HCT116 (cell line): ENCODE measurements around the gene MAPK10. TPM values are rescaled to one million over a fixed set of nuclear protein-coding genes. Genes with fewer than 3 reads are reported as not detected.
"Not testable (repeated sequence)": the region's sequence is repeated elsewhere in the genome, so short reads cannot be mapped to it uniquely, and the experiment has no call there.

Source experiments
- ATAC-seq: fragments of 200-7000 bp; cut with Tn5 transposase; 2 replicates; pipeline ENCODE4 v1.9.1; 2020; ENCODE audit warnings: mild to moderate bottlenecking, moderate library complexity
- BruUV-seq: library from RNA; stranded (reverse); fragments of 400-500 nt; replicated peaks from 2 replicates; lab custom pipeline; 2021; lab: Mats Ljungman, UMichigan
- CTCF ChIA-PET: fragments of 300-600 bp; sonication (Branson Sonifier 250); formaldehyde crosslinking; loops from one replicate; lab custom pipeline; 2021; ENCODE audit warnings: antibody characterized with exemption; lab: Charles Lee
- POLR2A ChIA-PET: fragments of 300-600, 350-600 bp; sonication (Branson Sonifier 250); formaldehyde crosslinking; loops from one replicate; lab custom pipeline; 2021; ENCODE audit warnings: antibody characterized with exemption; lab: Charles Lee
- RAD21 ChIA-PET, 2 experiments: fragments of 300-600 bp; sonication (Branson Sonifier 250); formaldehyde crosslinking; loops; one replicate each; lab custom pipeline; 2023; ENCODE audit warnings: low total read pairs in 2 of 2; ENCODE audit not compliant: uncharacterized antibody in 2 of 2, unreplicated experiment in 2 of 2, low non-redundant PET in 1 of 2; lab: Charles Lee
- DNase-seq: peaks from one replicate; pipeline ENCODE4 v3.0.0-alpha.2; 2010; ENCODE audit warnings: low read depth, low spot score
- H2AFZ ChIP-seq: fragments of 200-600 bp; shearing (Covaris generic), sonication (generic); 2 replicates; pipeline ENCODE4 v1.6.1; 2017; ENCODE audit warnings: low read depth, mixed run types, mixed read lengths, antibody characterized with exemption, low read length; ENCODE audit not compliant: poor library complexity, severe bottlenecking
- H3K27ac ChIP-seq: 2 replicates; pipeline ENCODE4 v1.5.1; 2012; ENCODE audit warnings: low read depth, low read length
- H3K27me3 ChIP-seq: fragments of 200-600 bp; sonication (generic); 2 replicates; pipeline ENCODE4 v1.6.1; 2016; ENCODE audit warnings: mixed run types, low read length, mixed read lengths; ENCODE audit not compliant: insufficient read depth
- H3K36me3 ChIP-seq, 2 experiments: fragments of 200-500 bp in 1 of 2; fragments of 200-600 bp in 1 of 2; sonication (Bioruptor generic) in 1 of 2; sonication (generic) in 1 of 2; 2 replicates each; pipeline versions ENCODE4 v1.5.1 to v1.6.1; 2014 to 2016; ENCODE audit warnings: low read length in 2 of 2, inconsistent platforms in 1 of 2, mixed read lengths in 1 of 2, mixed run types in 1 of 2; ENCODE audit not compliant: insufficient read depth in 2 of 2, control insufficient read depth in 1 of 2
- H3K4me1 ChIP-seq, 2 experiments: fragments of 200-600 bp in 1 of 2; sonication (generic) in 1 of 2; 2 replicates each; pipeline versions ENCODE4 v1.5.1 to v1.6.1; 2012 to 2017; ENCODE audit warnings: low read length in 2 of 2, inconsistent platforms in 1 of 2, mild to moderate bottlenecking in 1 of 2, mixed read lengths in 1 of 2, mixed run types in 1 of 2, moderate library complexity in 1 of 2; ENCODE audit not compliant: insufficient read depth in 2 of 2, control insufficient read depth in 1 of 2
- H3K4me2 ChIP-seq: fragments of 200-600 bp; sonication (generic); 2 replicates; pipeline ENCODE4 v1.6.1; 2017; ENCODE audit warnings: mixed run types, low read length, mixed read lengths
- H3K4me3 ChIP-seq, 2 experiments: fragments of 200-600 bp in 1 of 2; sonication (generic) in 1 of 2; replicated peaks in 1 of 2; 2 replicates each; pipeline ENCODE4 v1.5.1; 2011 to 2016; ENCODE audit warnings: low read length in 2 of 2, control low read depth in 1 of 2, low read depth in 1 of 2, mild to moderate bottlenecking in 1 of 2, mixed read lengths in 1 of 2, mixed run types in 1 of 2
- H3K79me2 ChIP-seq: fragments of 200-600 bp; sonication (generic); 2 replicates; pipeline ENCODE4 v1.6.1; 2017; ENCODE audit warnings: mild to moderate bottlenecking, mixed run types, low read length, moderate library complexity, mixed read lengths; ENCODE audit not compliant: insufficient read depth
- H3K9ac ChIP-seq: fragments of 200-600 bp; sonication (generic); 2 replicates; pipeline ENCODE4 v1.6.1; 2016; ENCODE audit warnings: low read length, mixed read lengths
- H3K9me2 ChIP-seq: fragments of 200-600 bp; sonication (generic), shearing (Covaris generic); 2 replicates; pipeline ENCODE4 v1.6.1; 2017; ENCODE audit warnings: mixed run types, mild to moderate bottlenecking, moderate library complexity; ENCODE audit not compliant: insufficient read depth
- H3K9me3 ChIP-seq, 2 experiments: fragments of 200-500 bp in 1 of 2; fragments of 200-600 bp in 1 of 2; sonication (Bioruptor generic) in 1 of 2; sonication (generic) in 1 of 2; 2 replicates each; pipeline ENCODE4 v1.6.1; 2014 to 2017; ENCODE audit warnings: low read length in 2 of 2, mixed read lengths in 2 of 2, inconsistent platforms in 1 of 2, low read depth in 1 of 2, mild to moderate bottlenecking in 1 of 2, mixed run types in 1 of 2, moderate library complexity in 1 of 2; ENCODE audit not compliant: control insufficient read depth in 1 of 2, insufficient read depth in 1 of 2
- H4K20me1 ChIP-seq: fragments of 200-600 bp; sonication (generic), shearing (Covaris generic); 2 replicates; pipeline ENCODE4 v1.6.1; 2017; ENCODE audit warnings: mixed run types, mild to moderate bottlenecking, moderate library complexity; ENCODE audit not compliant: insufficient read depth
- CBX3 ChIP-seq: IDR thresholded peaks from 2 replicates; pipeline ENCODE4 v1.6.1; 2012; ENCODE audit warnings: low read depth
- CEBPB ChIP-seq: IDR thresholded peaks from 2 replicates; pipeline ENCODE4 v1.6.1; 2012; ENCODE audit warnings: low read depth
- CTCF ChIP-seq, 3 experiments: fragments of 200-600 bp in 1 of 3; sonication (generic) in 1 of 3; IDR thresholded peaks in 2 of 3; conservative IDR thresholded peaks in 1 of 3; 2 replicates each; pipeline ENCODE4 v1.5.1; 2012 to 2017; ENCODE audit warnings: low read depth in 2 of 3, low read length in 2 of 3, antibody characterized with exemption in 1 of 3, borderline replicate concordance in 1 of 3, control low read depth in 1 of 3, mild to moderate bottlenecking in 1 of 3, mixed read lengths in 1 of 3, mixed run types in 1 of 3, moderate library complexity in 1 of 3; ENCODE audit not compliant: insufficient read depth in 1 of 3
- EGR1 ChIP-seq: IDR thresholded peaks from 2 replicates; pipeline ENCODE4 v1.6.1; 2012; ENCODE audit warnings: low read depth
- EZH2 ChIP-seq: fragments of 200-600 bp; sonication (generic); IDR thresholded peaks from 2 replicates; pipeline ENCODE4 v1.6.1; 2017; ENCODE audit warnings: antibody characterized with exemption, mixed run types
- EZH2phosphoT487 ChIP-seq: fragments of 200-600 bp; IDR thresholded peaks from 2 replicates; pipeline ENCODE4 v1.6.1; 2018; ENCODE audit warnings: antibody characterized with exemption, borderline replicate concordance
- FOSL1 ChIP-seq: IDR thresholded peaks from 2 replicates; pipeline ENCODE4 v1.6.1; 2012; ENCODE audit warnings: low read depth
- JUND ChIP-seq: IDR thresholded peaks from 2 replicates; pipeline ENCODE4 v1.6.1; 2012
- RAD21 ChIP-seq: IDR thresholded peaks from 2 replicates; pipeline ENCODE4 v1.6.1; 2012; ENCODE audit warnings: low read depth, mild to moderate bottlenecking
- REST ChIP-seq: IDR thresholded peaks from 2 replicates; pipeline ENCODE4 v1.6.1; 2012; ENCODE audit warnings: low read depth
- SIN3A ChIP-seq: IDR thresholded peaks from 2 replicates; pipeline ENCODE4 v1.6.1; 2012; ENCODE audit warnings: low read depth
- SP1 ChIP-seq: IDR thresholded peaks from 2 replicates; pipeline ENCODE4 v1.6.1; 2012; ENCODE audit warnings: low read depth
- ZBTB33 ChIP-seq: IDR thresholded peaks from 2 replicates; pipeline ENCODE4 v1.6.1; 2011; ENCODE audit warnings: mild to moderate bottlenecking, low read length, moderate library complexity; ENCODE audit not compliant: insufficient replicate concordance; ENCODE audit errors: extremely low read depth
- ZFX ChIP-seq: fragments of 450-650 bp; IDR thresholded peaks from 2 replicates; pipeline ENCODE4 v1.6.1; 2017
- ZNF274 ChIP-seq: fragments of 200-500 bp; sonication (Bioruptor generic); IDR thresholded peaks from 2 replicates; pipeline ENCODE4 v1.6.1; 2014; ENCODE audit warnings: mild to moderate bottlenecking, low read depth, low read length, inconsistent platforms
- intact Hi-C: fragments of 100-400 bp; cut with micrococcal nuclease; formaldehyde crosslinking; loops from 2 replicates; pipeline ENCODE4 v1.10.0; 2022
- total RNA-seq: library from RNA; stranded (reverse); gene quantifications from one replicate; pipeline ENCODE4 v1.2.1, GENCODE V29; 2021; ENCODE audit not compliant: unreplicated experiment

MAPK10 gene
- total RNA-seq, 1 experiment from 2014 or later, result 0.52 TPM

GRCh38 chr4:86021671-86022070, 338.2 kb downstream of the MAPK10 start:
- H3K9me2 ChIP-seq, H3K27me3 ChIP-seq, POLR2A ChIA-PET, ATAC-seq, H3K9me3 ChIP-seq, DNase-seq, CTCF ChIA-PET, H3K4me1 ChIP-seq, intact Hi-C loops, RAD21 ChIA-PET, H3K9ac ChIP-seq, H3K79me2 ChIP-seq, H3K4me3 ChIP-seq, H3K36me3 ChIP-seq, H3K27ac ChIP-seq, H2AFZ ChIP-seq, H4K20me1 ChIP-seq, BruUV-seq, H3K4me2 ChIP-seq: not testable (repeated sequence)

- Histone ChIP-seq H3K4me2 (no peak overlapping the region), H4K20me1 (no peaks in the 10 kb centered on the region), H3K9me2 (no peaks in the 10 kb centered on the region), H3K9me3 (no peaks in the 10 kb centered on the region), H3K4me3 (no peak overlapping the region), H2AFZ (no peak overlapping the region), H3K4me1 (no peaks in the 10 kb centered on the region), H3K36me3 (no peaks in the 10 kb centered on the region), H3K9ac (no peak overlapping the region), H3K79me2 (no peaks in the 10 kb centered on the region), H3K27ac (no peak overlapping the region), H3K27me3 (no peaks in the 10 kb centered on the region)
- ATAC-seq (no peak), DNase-seq (no peak)
- ChIA-PET RAD21 (no interaction called here), POLR2A (no interaction called here), CTCF (no interaction called here)
- BruUV-seq, result no TSS peak
- intact Hi-C loops, result no loop called here
- TF ChIP-seq RAD21 (no peak), REST (no peak), ZFX (no peak), EZH2 (no peak), ZNF274 (no peak), SIN3A (no peak), SP1 (no peak), ZBTB33 (no peak), CEBPB (no peak), JUND (no peak), CTCF (IDR thresholded peaks at IDR 0.05 in 2 of 3, conservative IDR thresholded peaks at IDR 0.05 in 1 of 3; ENCODE audit: borderline replicate concordance in 1 of 3, insufficient read depth in 1 of 3, low read depth in 2 of 3, low read length in 2 of 3) (no peak), EZH2phosphoT487 (no peak), FOSL1 (no peak), EGR1 (no peak), CBX3 (no peak)
These were observed 339.9 kb downstream of the MAPK10 start for GRCh38 chr4:86019906-86020305.
